Spleen (tissue), 11 donors: ENCODE measurements around the gene SDK1. TPM values are rescaled to one million over a fixed set of nuclear protein-coding genes. Genes with fewer than 3 reads are reported as not detected.
A peak's percentile ranks its signal among the peaks of the same experiment; 100 is the strongest.

ENCODE experiments used
- DNase-seq: peaks from one replicate; pipeline ENCODE4 v3.0.0-alpha.2; 2020
- H3K27ac ChIP-seq, 8 donors: fragments of 200-600 bp; sonication (generic) in 7 of 8; 1 replicate in 4 of 8; 2 replicates in 4 of 8; pipeline versions ENCODE4 v1.5.0 to v1.8.0; 2016 to 2021; ENCODE audit warnings: inconsistent platforms in 4 of 8, mild to moderate bottlenecking in 4 of 8, moderate library complexity in 1 of 8
- H3K27me3 ChIP-seq, 7 donors: fragments of 200-600 bp; sonication (generic) in 6 of 7; replicated peaks in 1 of 7; 1 replicate in 4 of 7; 2 replicates in 3 of 7; pipeline versions ENCODE4 v1.5.0 to v1.8.0; 2016 to 2021; ENCODE audit warnings: inconsistent platforms in 3 of 7, mild to moderate bottlenecking in 1 of 7
- H3K36me3 ChIP-seq, 6 donors: fragments of 200-600 bp; sonication (generic) in 5 of 6; 1 replicate in 4 of 6; 2 replicates in 2 of 6; pipeline versions ENCODE4 v1.5.0 to v1.8.0; 2016 to 2021; ENCODE audit warnings: inconsistent platforms in 2 of 6
- H3K4me1 ChIP-seq, 6 donors: fragments of 200-600 bp; sonication (generic) in 5 of 6; 1 replicate in 3 of 6; 2 replicates in 3 of 6; pipeline versions ENCODE4 v1.5.0 to v1.8.0; 2016 to 2021; ENCODE audit warnings: inconsistent platforms in 3 of 6
- H3K4me3 ChIP-seq, 8 donors: fragments of 200-600 bp; sonication (generic) in 7 of 8; 1 replicate in 4 of 8; 2 replicates in 4 of 8; pipeline versions ENCODE4 v1.5.0 to v1.8.0; 2016 to 2021; ENCODE audit warnings: inconsistent platforms in 4 of 8, mild to moderate bottlenecking in 4 of 8, moderate library complexity in 2 of 8
- H3K9me3 ChIP-seq, 8 donors: fragments of 200-600 bp; sonication (generic) in 7 of 8; 1 replicate in 4 of 8; 2 replicates in 4 of 8; pipeline versions ENCODE4 v1.5.0 to v1.8.0; 2016 to 2021; ENCODE audit warnings: inconsistent platforms in 4 of 8
- POLR2A ChIP-seq, 3 donors: fragments of 450-650 bp; IDR thresholded peaks; one replicate each; pipeline ENCODE4 v1.5.1; 2017; ENCODE audit warnings: antibody characterized with exemption in 3 of 3, mild to moderate bottlenecking in 1 of 3
- POLR2AphosphoS5 ChIP-seq, 3 donors: sonication (generic); formaldehyde crosslinking; IDR thresholded peaks; one replicate each; pipeline ENCODE4 v1.5.1; 2017; ENCODE audit warnings: antibody characterized with exemption in 3 of 3
- WGBS, 5 donors: extraction: QIAGEN DNeasy Blood & Tissue Kit in 3 of 5; methylation state at CpG; one replicate each; pipeline versions ENCODE4 v1.1.5 to v1.1.7; 2013 to 2018; 5-methylcytosine and 5-hydroxymethylcytosine counted together
- intact Hi-C: fragments of 100-400 bp; cut with DNase I; formaldehyde crosslinking; loops from one replicate; pipeline ENCODE4 v1.15.0; 2023; ENCODE audit warnings: low total_unique reads
- polyA plus RNA-seq, 3 donors: library from polyadenylated mRNA; stranded (reverse); fragments of 200-250 nt; gene quantifications; one replicate each; pipeline ENCODE4 v1.2.1, GENCODE V29; 2013
- total RNA-seq, 7 donors: library from RNA; depleted of rRNA in 3 of 7; stranded (reverse); fragments of >200 nt in 3 of 7; fragmentation: NEBNext Ultra II Directional in 4 of 7; extraction: Animal tissue kit (Norgen Biotek cat#: 25700) in 4 of 7; gene quantifications; one replicate each; pipeline versions ENCODE4 v1.1.0 to v1.2.1, GENCODE V29; 2016 to 2021
- TF ChIP-seq, protein P1 (sequence below), 11 experiments: fragments of 200-600 bp in 7 of 11; fragments of 450-650 bp in 4 of 11; sonication (generic) in 4 of 11; IDR thresholded peaks in 8 of 11; conservative IDR thresholded peaks in 3 of 11; 1 replicate in 7 of 11; 2 replicates in 4 of 11; pipeline versions ENCODE4 v1.4.0 to v1.8.0; 2016 to 2021; ENCODE audit warnings: antibody characterized with exemption in 11 of 11, inconsistent platforms in 4 of 11, mild to moderate bottlenecking in 1 of 11
- donor health status: healthy with polysubstance abuse.
- donor health status: DM: no; HTN: no; CAD: no; lungs with moderate emphysema.
- donor health status: DM: no; HTN: no; CAD: no.
- donor health status: Bipolar disorder and iron deficiency.
- donor health status: healthy.
- donor health status: DM: no; HTN: no; CAD: no.
- donor health status: DM: yes; HTN: yes; CAD: no.

Gene SDK1
- total and polyA plus RNA-seq, 10 donors, result 3.2 to 54.1 (median 35.1) TPM

DNA sequence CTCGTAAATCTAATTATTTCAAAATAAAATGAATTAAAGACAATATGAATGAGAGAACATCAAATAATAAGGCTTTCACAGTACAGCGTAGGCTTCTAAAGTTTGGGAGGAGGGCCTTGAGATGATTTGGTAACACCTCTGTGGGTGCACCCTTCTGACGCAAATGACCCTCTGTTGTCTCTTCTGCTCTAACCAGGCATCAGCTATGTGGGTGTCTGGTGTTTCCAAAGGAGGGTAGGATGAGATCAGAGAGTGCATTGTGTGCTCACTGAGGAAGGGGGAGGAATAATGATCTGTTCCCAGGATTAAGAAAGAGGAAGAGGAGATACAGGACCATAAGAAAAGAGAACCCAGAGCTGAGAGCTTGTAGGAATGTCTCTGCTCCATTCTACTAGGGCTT lies 420.4 kb downstream of the SDK1 start:
- intact Hi-C loops, result no loop called here

DNA sequence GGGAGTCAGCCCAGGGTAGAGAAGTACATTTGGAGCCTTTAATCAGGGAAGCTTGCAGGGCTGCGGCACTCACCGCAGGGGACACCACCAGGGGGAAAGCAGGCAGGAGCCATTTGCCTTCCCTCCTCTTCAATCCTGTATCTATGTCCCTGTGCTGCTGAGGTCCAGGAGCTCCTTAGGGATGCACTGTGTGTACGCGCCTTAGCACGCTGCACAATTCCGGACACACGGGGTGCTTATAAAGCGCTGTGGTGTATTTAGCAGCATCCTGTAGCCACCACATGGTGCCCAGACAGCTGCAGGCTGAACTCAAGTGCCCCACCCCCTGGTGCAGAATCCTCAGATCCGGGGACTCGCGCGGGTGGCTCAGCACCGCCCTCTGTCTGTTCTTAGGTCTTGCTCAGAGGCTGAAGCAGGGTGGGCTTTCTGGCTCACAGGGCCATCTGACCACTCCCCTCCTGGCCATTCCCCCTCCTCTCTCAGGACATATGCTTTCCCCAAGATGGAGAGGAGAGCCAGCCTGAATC lies 421.4 kb downstream of the SDK1 start:
- no peak overlapping the region for H3K27ac ChIP-seq
- TF ChIP-seq POLR2A (IDR thresholded peaks at IDR 0.05), result no peak
- TF ChIP-seq, protein P1, sequence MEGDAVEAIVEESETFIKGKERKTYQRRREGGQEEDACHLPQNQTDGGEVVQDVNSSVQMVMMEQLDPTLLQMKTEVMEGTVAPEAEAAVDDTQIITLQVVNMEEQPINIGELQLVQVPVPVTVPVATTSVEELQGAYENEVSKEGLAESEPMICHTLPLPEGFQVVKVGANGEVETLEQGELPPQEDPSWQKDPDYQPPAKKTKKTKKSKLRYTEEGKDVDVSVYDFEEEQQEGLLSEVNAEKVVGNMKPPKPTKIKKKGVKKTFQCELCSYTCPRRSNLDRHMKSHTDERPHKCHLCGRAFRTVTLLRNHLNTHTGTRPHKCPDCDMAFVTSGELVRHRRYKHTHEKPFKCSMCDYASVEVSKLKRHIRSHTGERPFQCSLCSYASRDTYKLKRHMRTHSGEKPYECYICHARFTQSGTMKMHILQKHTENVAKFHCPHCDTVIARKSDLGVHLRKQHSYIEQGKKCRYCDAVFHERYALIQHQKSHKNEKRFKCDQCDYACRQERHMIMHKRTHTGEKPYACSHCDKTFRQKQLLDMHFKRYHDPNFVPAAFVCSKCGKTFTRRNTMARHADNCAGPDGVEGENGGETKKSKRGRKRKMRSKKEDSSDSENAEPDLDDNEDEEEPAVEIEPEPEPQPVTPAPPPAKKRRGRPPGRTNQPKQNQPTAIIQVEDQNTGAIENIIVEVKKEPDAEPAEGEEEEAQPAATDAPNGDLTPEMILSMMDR (IDR thresholded peaks at IDR 0.05 in 8 of 11, conservative IDR thresholded peaks at IDR 0.05 in 3 of 11), result peak in 2 of 11 experiments; percentile 11 to 37
- H3K36me3 ChIP-seq, result no peaks in the 10 kb centered on the region
- H3K4me1 ChIP-seq, result peaks cover 0 to 11% (median 2%) of the 10 kb centered on the region in 6 donors
- peak; percentile 76 for DNase-seq
- no peak overlapping the region for H3K4me3 ChIP-seq
- WGBS, 5 donors, result 38 to 66% (median 53%) methylated on average over 10 to 13 of the region's 13 CpGs
- intact Hi-C loops, result no loop called here
- no peaks in the 10 kb centered on the region for H3K9me3 ChIP-seq
- H3K27me3 ChIP-seq, result no peaks in the 10 kb centered on the region

More for the DNA sequence above, 420.4 kb downstream of the SDK1 start:
- H3K27me3 ChIP-seq, result no peaks in the 10 kb centered on the region
- H3K27ac ChIP-seq, result no peak overlapping the region
- H3K4me1 ChIP-seq, result peaks cover 0 to 11% (median 2%) of the 10 kb centered on the region in 6 donors
- no peaks in the 10 kb centered on the region for H3K9me3 ChIP-seq
- H3K4me3 ChIP-seq, result no peak overlapping the region
- no peaks in the 10 kb centered on the region for H3K36me3 ChIP-seq
- no peak for DNase-seq
- TF ChIP-seq POLR2AphosphoS5 (IDR thresholded peaks at IDR 0.05), result no peak
- 90 to 97% (median 95%) methylated on average over 3 of the region's 3 CpGs for WGBS, 5 donors

DNA sequence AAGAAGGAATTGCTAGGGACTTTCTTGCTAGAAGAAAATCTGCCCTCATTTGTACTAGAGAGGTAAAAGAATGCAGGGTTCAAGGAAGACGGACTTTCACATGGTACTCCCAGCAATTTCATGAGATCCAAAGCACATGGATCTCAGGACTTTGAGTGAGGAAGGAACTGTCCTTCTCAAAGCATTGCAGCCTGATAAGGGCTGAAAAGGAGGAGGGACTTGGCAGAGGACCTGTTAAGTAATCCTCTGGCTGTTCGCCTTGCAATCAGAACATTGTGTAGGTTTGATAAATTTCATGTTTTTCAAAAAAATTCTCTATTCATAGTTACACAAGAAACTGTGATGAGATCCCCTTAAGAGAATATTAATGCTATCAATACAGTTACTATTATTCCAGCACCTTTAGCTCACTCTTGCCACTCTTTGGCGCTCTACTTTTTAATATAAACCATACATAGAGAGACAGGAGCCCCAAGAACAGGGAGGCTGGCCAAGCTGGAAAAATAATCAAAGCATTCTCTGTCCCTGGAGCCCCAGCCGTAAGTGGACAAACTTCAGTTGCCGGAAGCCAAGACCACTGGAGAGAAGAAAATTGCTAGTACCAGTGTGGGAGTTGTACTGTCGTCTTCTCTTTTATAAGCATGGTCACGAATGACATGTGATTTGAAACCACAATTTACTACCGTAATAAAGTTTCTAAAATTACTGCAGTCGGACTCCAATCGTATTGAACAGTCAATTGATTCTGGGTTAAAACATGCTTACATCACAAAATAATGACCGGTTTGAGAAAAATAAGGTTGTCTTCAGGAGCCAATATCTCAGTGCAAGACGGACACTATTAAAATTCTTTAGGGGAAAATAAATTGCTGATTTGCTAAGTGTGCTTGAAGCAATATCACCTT lies 424.4 kb downstream of the SDK1 start:
- H3K4me3 ChIP-seq, result no peak overlapping the region
- H3K27me3 ChIP-seq, result no peaks in the 10 kb centered on the region
- TF ChIP-seq POLR2AphosphoS5 (IDR thresholded peaks at IDR 0.05), result peak in 1 of 3 donors; percentile 23
- TF ChIP-seq, protein P1 (IDR thresholded peaks at IDR 0.05 in 8 of 11, conservative IDR thresholded peaks at IDR 0.05 in 3 of 11), result no peak
- TF ChIP-seq POLR2A (IDR thresholded peaks at IDR 0.05), result no peak
- H3K9me3 ChIP-seq, result peaks cover 0 to 2% (median under 1%) of the 10 kb centered on the region in 8 donors
- no peak for DNase-seq
- H3K27ac ChIP-seq, result peak overlapping the region in 6 of 8 donors; percentile 10 to 57 (median 44)
- 63 to 70% (median 68%) methylated on average over 12 of the region's 12 CpGs for WGBS, 5 donors
- peaks cover 0 to 11% (median 2%) of the 10 kb centered on the region in 6 donors for H3K4me1 ChIP-seq
- H3K36me3 ChIP-seq, result no peaks in the 10 kb centered on the region
- intact Hi-C loops, result no loop called here

DNA sequence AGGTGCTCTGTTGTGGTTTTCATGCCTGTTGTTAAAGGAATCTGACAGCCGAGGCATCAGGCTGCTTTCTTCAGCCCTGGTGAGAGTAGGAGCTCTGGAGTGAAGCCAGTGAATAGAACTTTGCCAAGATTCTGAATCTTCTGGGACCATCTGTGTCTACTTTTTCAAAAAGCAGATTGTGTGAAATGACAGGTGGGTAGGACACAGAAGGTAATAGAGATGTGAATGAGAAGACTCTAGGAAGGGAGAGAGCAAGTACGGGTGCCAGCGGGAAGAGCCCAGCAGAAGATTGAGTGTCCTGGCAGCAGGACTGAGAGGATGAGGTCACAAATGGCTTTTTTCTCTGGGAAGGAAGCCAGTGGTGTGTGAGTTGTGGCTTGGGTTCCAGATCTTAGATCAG lies 429.2 kb downstream of the SDK1 start:
- TF ChIP-seq, protein P1 (IDR thresholded peaks at IDR 0.05 in 8 of 11, conservative IDR thresholded peaks at IDR 0.05 in 3 of 11), result no peak
- no peak for TF ChIP-seq POLR2A (IDR thresholded peaks at IDR 0.05)
- TF ChIP-seq POLR2AphosphoS5 (IDR thresholded peaks at IDR 0.05), result no peak
- 77 to 91% (median 84%) methylated on average over 3 of the region's 3 CpGs for WGBS, 5 donors
- no peak for DNase-seq
- no peaks in the 10 kb centered on the region for H3K36me3 ChIP-seq
- H3K27me3 ChIP-seq, result no peaks in the 10 kb centered on the region
- no peak overlapping the region for H3K27ac ChIP-seq
- peaks cover 0 to 12% (median 6%) of the 10 kb centered on the region in 8 donors for H3K9me3 ChIP-seq
- intact Hi-C loops, result no loop called here
- peaks cover 0 to 2% (median 0%) of the 10 kb centered on the region in 6 donors for H3K4me1 ChIP-seq
- H3K4me3 ChIP-seq, result no peak overlapping the region
